ENCODE results near the gene ZNF578. TPM values are rescaled to one million over a fixed set of nuclear protein-coding genes. Genes with fewer than 3 reads are reported as not detected.

ZNF578 gene
- total and polyA plus RNA-seq, 2 of the 4 experiments (the other 2 are of a cell fraction) = 1.4 to 4.1 TPM

GRCh38 chr19:52557231-52557995 is 104.1 kb downstream of the ZNF578 start:
- H3K23ac ChIP-seq (ENCODE audit: low read depth, low read length) = no peak overlapping the region
- no peak overlapping the region for H3K18ac ChIP-seq (ENCODE audit: low read depth, low read length)
- CTCF ChIA-PET = no interaction called here
- no peak overlapping the region for H3K9ac ChIP-seq (ENCODE audit: low read depth, low read length)
- intact Hi-C loops (cut with micrococcal nuclease) = no loop called here
- H3K79me1 ChIP-seq (ENCODE audit: low read depth in 1 of 2, low read length in 2 of 2) = peaks cover 0 to 10% of the 10 kb centered on the region in 2 experiments; a peak in 3 of 4 replicates
- POLR2A ChIA-PET (ENCODE audit: unreplicated experiment) = no interaction called here
- no peak overlapping the region for H3K4ac ChIP-seq (ENCODE audit: low read depth, low read length)
- H4K20me1 ChIP-seq (ENCODE audit: insufficient read depth, low read length) = no peaks in the 10 kb centered on the region
- H3K4me2 ChIP-seq (ENCODE audit: low read depth, low read length) = no peak overlapping the region
- no peak overlapping the region for H2AK9ac ChIP-seq (replicated peaks; ENCODE audit: low read depth, low read length, poor library complexity)
- H3K9me1 ChIP-seq (ENCODE audit: insufficient read depth, low read length) = no peaks in the 10 kb centered on the region
- no TSS peak for BruUV-seq (replicated peaks)
- no peaks in the 10 kb centered on the region for H3K4me1 ChIP-seq (ENCODE audit: control insufficient read depth, insufficient read depth, low read length)
- DNase-seq (no peak), ATAC-seq (ENCODE audit: low read depth) (no peak)
- no peak overlapping the region for H2BK120ac ChIP-seq (ENCODE audit: low read depth, low read length)
- no peak overlapping the region for H2AK5ac ChIP-seq (ENCODE audit: low read depth, low read length)
- H2AFZ ChIP-seq (replicated peaks; ENCODE audit: low read length, poor library complexity) = no peak overlapping the region
- H3K4me3 ChIP-seq (ENCODE audit: insufficient read depth, low read depth, low read length) = no peak overlapping the region
- no peaks in the 10 kb centered on the region for H3K27me3 ChIP-seq (ENCODE audit: control insufficient read depth, insufficient read depth, low read length)
- no peak overlapping the region for H4K91ac ChIP-seq (ENCODE audit: insufficient read depth, low read depth, low read length)
- 100% methylated on average over 3 of the region's 16 CpGs; no CpG with 5 or more reads in 1 of the 2 experiments for WGBS, 2 experiments (ENCODE audit: extremely low coverage in 2 of 2, insufficient read length in 1 of 2)
- no peak overlapping the region for H2BK15ac ChIP-seq (ENCODE audit: low read depth, low read length)
- no peak overlapping the region for H2BK5ac ChIP-seq (ENCODE audit: low read depth, low read length, poor library complexity, severe bottlenecking)
- in situ Hi-C loops (cut with MboI; ENCODE audit: low sequenced_read_pairs) = no loop called here
- H2BK20ac ChIP-seq (ENCODE audit: low read depth, low read length) = no peak overlapping the region
- dilution Hi-C loops (cut with HindIII; ENCODE audit: low sequenced_read_pairs, unreplicated experiment) = no loop called here
- no peak overlapping the region for H4K8ac ChIP-seq (ENCODE audit: low read depth in 2 of 2, low read length in 2 of 2)
- H3K9me3 ChIP-seq (ENCODE audit: control insufficient read depth, insufficient read depth, low read length) = peaks cover 70% of the 10 kb centered on the region
- H3K36me3 ChIP-seq (ENCODE audit: control insufficient read depth, insufficient read depth, low read length) = peaks cover 45% of the 10 kb centered on the region
- no peak overlapping the region for H3K27ac ChIP-seq (ENCODE audit: insufficient read depth, low read length)
- H3K14ac ChIP-seq (replicated peaks; ENCODE audit: low read depth, low read length) = no peak overlapping the region
- H3K56ac ChIP-seq (ENCODE audit: extremely low read depth, insufficient read depth, low read length) = no peak overlapping the region
- no peak overlapping the region for H4K5ac ChIP-seq (ENCODE audit: low read depth, low read length)
- TF ChIP-seq USF2 (IDR thresholded peaks at IDR 0.05; ENCODE audit: low read depth, low read length) (no peak), SMC3 (IDR thresholded peaks at IDR 0.05; ENCODE audit: low read depth, low read length) (no peak), RCOR1 (IDR thresholded peaks at IDR 0.05; ENCODE audit: insufficient replicate concordance, low read length) (no peak), CHD1 (IDR thresholded peaks at IDR 0.05; ENCODE audit: low read depth, low read length) (no peak), CEBPB (IDR thresholded peaks at IDR 0.05; ENCODE audit: low read depth, low read length) (no peak), RFX5 (IDR thresholded peaks at IDR 0.05; ENCODE audit: low read depth, low read length) (no peak), MAZ (IDR thresholded peaks at IDR 0.05; ENCODE audit: borderline replicate concordance, low read depth, low read length) (no peak), MXI1 (IDR thresholded peaks at IDR 0.05; ENCODE audit: borderline replicate concordance, low read depth, low read length) (no peak)
- TF ChIP-seq, protein P1, sequence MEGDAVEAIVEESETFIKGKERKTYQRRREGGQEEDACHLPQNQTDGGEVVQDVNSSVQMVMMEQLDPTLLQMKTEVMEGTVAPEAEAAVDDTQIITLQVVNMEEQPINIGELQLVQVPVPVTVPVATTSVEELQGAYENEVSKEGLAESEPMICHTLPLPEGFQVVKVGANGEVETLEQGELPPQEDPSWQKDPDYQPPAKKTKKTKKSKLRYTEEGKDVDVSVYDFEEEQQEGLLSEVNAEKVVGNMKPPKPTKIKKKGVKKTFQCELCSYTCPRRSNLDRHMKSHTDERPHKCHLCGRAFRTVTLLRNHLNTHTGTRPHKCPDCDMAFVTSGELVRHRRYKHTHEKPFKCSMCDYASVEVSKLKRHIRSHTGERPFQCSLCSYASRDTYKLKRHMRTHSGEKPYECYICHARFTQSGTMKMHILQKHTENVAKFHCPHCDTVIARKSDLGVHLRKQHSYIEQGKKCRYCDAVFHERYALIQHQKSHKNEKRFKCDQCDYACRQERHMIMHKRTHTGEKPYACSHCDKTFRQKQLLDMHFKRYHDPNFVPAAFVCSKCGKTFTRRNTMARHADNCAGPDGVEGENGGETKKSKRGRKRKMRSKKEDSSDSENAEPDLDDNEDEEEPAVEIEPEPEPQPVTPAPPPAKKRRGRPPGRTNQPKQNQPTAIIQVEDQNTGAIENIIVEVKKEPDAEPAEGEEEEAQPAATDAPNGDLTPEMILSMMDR (conservative IDR thresholded peaks at IDR 0.05; ENCODE audit: low read depth, low read length) = no peak
